ENCODE data around the gene LAMA2. TPM values are rescaled to one million over a fixed set of nuclear protein-coding genes. Genes with fewer than 3 reads are reported as not detected.

LAMA2 gene
- total RNA-seq, 1 experiment from 2014 or later: 0.28 TPM

DNA sequence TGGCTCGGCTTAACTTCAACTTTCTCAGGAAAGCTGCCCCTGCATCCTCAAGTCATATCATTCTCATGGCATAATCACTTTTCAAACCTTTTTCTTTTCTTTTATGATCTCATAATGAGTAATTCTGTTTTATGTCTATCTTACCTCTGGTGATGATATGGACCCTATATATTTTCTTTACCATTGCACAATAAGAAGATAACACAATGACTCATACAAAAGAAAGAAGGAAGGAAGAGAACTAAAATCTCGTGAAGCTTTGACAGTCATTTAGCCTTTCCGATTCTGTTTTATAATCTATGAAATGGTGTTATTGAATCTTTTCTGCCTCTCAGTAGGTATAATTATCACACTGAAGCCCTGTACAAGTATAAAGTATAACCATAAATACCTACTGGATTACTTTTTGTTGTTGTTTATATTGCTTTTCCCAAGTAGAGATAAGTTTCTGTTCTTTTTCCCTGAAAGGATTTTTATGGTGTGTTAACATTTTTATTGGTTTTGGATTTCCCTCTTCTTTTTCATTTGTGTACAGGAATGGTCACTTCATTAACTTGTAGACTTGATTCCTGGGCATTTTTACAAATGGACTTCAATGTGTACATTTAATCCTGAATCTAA is 300.9 kb downstream of the LAMA2 start:
- ATAC-seq (0 out of 2 replicates have a peak, but pooled peaks have one; percentile 26), DNase-seq (ENCODE audit: low read depth, low spot score) (no peak)
- Histone ChIP-seq H3K36me3 (ENCODE audit: control insufficient read depth, insufficient read depth, low read length) (no peaks in the 10 kb centered on the region; the same call in 1 of the 2 replicates), H3K27me3 (ENCODE audit: control insufficient read depth, insufficient read depth, low read length) (no peaks in the 10 kb centered on the region), H3K9me3 (ENCODE audit: control insufficient read depth, insufficient read depth, low read depth, low read length) (no peaks in the 10 kb centered on the region), H3K4me1 (ENCODE audit: control insufficient read depth, insufficient read depth, low read length) (no peaks in the 10 kb centered on the region), H3K27ac (ENCODE audit: low read length) (no peak overlapping the region), H3K4me3 (ENCODE audit: low read depth in 2 of 2, low read length in 2 of 2) (no peak overlapping the region)
- TF ChIP-seq, protein P1, sequence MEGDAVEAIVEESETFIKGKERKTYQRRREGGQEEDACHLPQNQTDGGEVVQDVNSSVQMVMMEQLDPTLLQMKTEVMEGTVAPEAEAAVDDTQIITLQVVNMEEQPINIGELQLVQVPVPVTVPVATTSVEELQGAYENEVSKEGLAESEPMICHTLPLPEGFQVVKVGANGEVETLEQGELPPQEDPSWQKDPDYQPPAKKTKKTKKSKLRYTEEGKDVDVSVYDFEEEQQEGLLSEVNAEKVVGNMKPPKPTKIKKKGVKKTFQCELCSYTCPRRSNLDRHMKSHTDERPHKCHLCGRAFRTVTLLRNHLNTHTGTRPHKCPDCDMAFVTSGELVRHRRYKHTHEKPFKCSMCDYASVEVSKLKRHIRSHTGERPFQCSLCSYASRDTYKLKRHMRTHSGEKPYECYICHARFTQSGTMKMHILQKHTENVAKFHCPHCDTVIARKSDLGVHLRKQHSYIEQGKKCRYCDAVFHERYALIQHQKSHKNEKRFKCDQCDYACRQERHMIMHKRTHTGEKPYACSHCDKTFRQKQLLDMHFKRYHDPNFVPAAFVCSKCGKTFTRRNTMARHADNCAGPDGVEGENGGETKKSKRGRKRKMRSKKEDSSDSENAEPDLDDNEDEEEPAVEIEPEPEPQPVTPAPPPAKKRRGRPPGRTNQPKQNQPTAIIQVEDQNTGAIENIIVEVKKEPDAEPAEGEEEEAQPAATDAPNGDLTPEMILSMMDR (IDR thresholded peaks at IDR 0.05): no peak
- TF ChIP-seq POLR2AphosphoS5 (IDR thresholded peaks at IDR 0.05; ENCODE audit: low read depth, low read length): no peak
- TF ChIP-seq SIN3A (IDR thresholded peaks at IDR 0.05; ENCODE audit: borderline replicate concordance, insufficient read depth, low read depth, low read length): no peak
- TF ChIP-seq, protein P2, sequence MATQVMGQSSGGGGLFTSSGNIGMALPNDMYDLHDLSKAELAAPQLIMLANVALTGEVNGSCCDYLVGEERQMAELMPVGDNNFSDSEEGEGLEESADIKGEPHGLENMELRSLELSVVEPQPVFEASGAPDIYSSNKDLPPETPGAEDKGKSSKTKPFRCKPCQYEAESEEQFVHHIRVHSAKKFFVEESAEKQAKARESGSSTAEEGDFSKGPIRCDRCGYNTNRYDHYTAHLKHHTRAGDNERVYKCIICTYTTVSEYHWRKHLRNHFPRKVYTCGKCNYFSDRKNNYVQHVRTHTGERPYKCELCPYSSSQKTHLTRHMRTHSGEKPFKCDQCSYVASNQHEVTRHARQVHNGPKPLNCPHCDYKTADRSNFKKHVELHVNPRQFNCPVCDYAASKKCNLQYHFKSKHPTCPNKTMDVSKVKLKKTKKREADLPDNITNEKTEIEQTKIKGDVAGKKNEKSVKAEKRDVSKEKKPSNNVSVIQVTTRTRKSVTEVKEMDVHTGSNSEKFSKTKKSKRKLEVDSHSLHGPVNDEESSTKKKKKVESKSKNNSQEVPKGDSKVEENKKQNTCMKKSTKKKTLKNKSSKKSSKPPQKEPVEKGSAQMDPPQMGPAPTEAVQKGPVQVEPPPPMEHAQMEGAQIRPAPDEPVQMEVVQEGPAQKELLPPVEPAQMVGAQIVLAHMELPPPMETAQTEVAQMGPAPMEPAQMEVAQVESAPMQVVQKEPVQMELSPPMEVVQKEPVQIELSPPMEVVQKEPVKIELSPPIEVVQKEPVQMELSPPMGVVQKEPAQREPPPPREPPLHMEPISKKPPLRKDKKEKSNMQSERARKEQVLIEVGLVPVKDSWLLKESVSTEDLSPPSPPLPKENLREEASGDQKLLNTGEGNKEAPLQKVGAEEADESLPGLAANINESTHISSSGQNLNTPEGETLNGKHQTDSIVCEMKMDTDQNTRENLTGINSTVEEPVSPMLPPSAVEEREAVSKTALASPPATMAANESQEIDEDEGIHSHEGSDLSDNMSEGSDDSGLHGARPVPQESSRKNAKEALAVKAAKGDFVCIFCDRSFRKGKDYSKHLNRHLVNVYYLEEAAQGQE (IDR thresholded peaks at IDR 0.05; ENCODE audit: insufficient read depth in 1 of 2, low read depth in 2 of 2, low read length in 1 of 2): no peak
- peak; percentile 69 for TF ChIP-seq TCF7L2 (IDR thresholded peaks at IDR 0.05; ENCODE audit: low read depth, low read length)
- CTCF ChIA-PET: no interaction called here
- intact Hi-C loops (cut with micrococcal nuclease; ENCODE audit: unreplicated experiment): no loop called here
- POLR2A ChIA-PET: no interaction called here
- in situ Hi-C loops (cut with HindIII; ENCODE audit: low pct_unique_long_range_greater_than_20kb, low sequenced_read_pairs): no loop called here
- BruUV-seq (replicated peaks): no TSS peak

DNA sequence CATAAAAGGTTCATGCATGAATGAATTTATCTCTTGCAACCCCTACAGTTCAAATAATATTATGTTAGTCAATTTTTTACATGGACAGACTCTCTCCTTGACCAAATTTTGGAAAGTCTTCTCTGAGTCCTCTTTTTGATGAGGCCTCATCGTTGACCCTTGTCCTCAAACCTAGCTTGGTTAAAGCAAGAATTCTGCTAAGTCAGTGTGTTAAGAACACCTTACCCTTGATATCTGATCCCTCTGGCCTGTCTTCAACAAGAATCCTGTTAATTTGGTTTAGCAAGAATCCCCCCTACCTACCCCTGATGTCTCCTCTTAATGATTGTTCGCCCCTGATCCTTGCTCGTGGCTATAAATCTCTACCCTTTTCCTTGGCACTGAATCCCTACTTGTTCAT is 301.4 kb downstream of the LAMA2 start:
- no peaks in the 10 kb centered on the region; the same call in 1 of the 2 replicates for H3K36me3 ChIP-seq (ENCODE audit: control insufficient read depth, insufficient read depth, low read length)
- TF ChIP-seq POLR2AphosphoS5 (IDR thresholded peaks at IDR 0.05; ENCODE audit: low read depth, low read length) (no peak), TCF7L2 (IDR thresholded peaks at IDR 0.05; ENCODE audit: low read depth, low read length) (no peak), SIN3A (IDR thresholded peaks at IDR 0.05; ENCODE audit: borderline replicate concordance, insufficient read depth, low read depth, low read length) (no peak)
- TF ChIP-seq, protein P1 (IDR thresholded peaks at IDR 0.05): no peak
- TF ChIP-seq, protein P2 (IDR thresholded peaks at IDR 0.05; ENCODE audit: insufficient read depth in 1 of 2, low read depth in 2 of 2, low read length in 1 of 2): no peak
- ATAC-seq (no peak), DNase-seq (ENCODE audit: low read depth, low spot score) (no peak)
- H3K27me3 ChIP-seq (ENCODE audit: control insufficient read depth, insufficient read depth, low read length): no peaks in the 10 kb centered on the region
- H3K4me3 ChIP-seq (ENCODE audit: low read depth in 2 of 2, low read length in 2 of 2): no peak overlapping the region
- no peaks in the 10 kb centered on the region for H3K4me1 ChIP-seq (ENCODE audit: control insufficient read depth, insufficient read depth, low read length)
- in situ Hi-C loops (cut with HindIII; ENCODE audit: low pct_unique_long_range_greater_than_20kb, low sequenced_read_pairs) (no loop called here), intact Hi-C loops (cut with micrococcal nuclease; ENCODE audit: unreplicated experiment) (no loop called here)
- H3K27ac ChIP-seq (ENCODE audit: low read length): peak overlapping the region; percentile 23; the same call in 1 of the 2 replicates
- H3K9me3 ChIP-seq (ENCODE audit: control insufficient read depth, insufficient read depth, low read depth, low read length): no peaks in the 10 kb centered on the region
- POLR2A ChIA-PET: no interaction called here
- no TSS peak for BruUV-seq (replicated peaks)
- CTCF ChIA-PET: no interaction called here
